Activated T-cell treated with anti-CD3 and anti-CD28 coated beads, Interleukin-2, amount 50 U/mL, for 24 hours (primary cell): Measurements from ENCODE around the gene MTR.

Experiments
- DNase-seq: peaks from one replicate; pipeline ENCODE4 v3.0.0-alpha.2; 2020
- H3K27ac Mint-ChIP-seq: 2 replicates; pipeline ENCODE4 v1.8.0; 2020; ENCODE audit warnings: mild to moderate bottlenecking, mixed read lengths
- H3K27me3 Mint-ChIP-seq: 2 replicates; pipeline ENCODE4 v1.8.0; 2020; ENCODE audit warnings: mixed read lengths
- H3K36me3 Mint-ChIP-seq: 2 replicates; pipeline ENCODE4 v1.8.0; 2020; ENCODE audit warnings: low read depth, mixed read lengths
- H3K4me1 Mint-ChIP-seq: 2 replicates; pipeline ENCODE4 v1.8.0; 2020; ENCODE audit warnings: low read depth, mixed read lengths
- H3K4me3 Mint-ChIP-seq: 2 replicates; pipeline ENCODE4 v1.8.0; 2020; ENCODE audit warnings: mild to moderate bottlenecking, moderate library complexity, mixed read lengths
- H3K9me3 Mint-ChIP-seq: 2 replicates; pipeline ENCODE4 v1.8.0; 2020; ENCODE audit warnings: mixed read lengths

Gene MTR

GRCh38 chr1:236830560-236830959 lies 35.5 kb downstream of the MTR start:
- Mint-ChIP-seq H3K36me3 (peaks cover 95% of the 10 kb centered on the region), H3K4me1 (no peaks in the 10 kb centered on the region), H3K27me3 (no peaks in the 10 kb centered on the region), H3K27ac (no peak overlapping the region), H3K9me3 (no peaks in the 10 kb centered on the region), H3K4me3 (no peak overlapping the region)
- DNase-seq: no peak

- no peak overlapping the region for H3K4me3 Mint-ChIP-seq
- H3K9me3 Mint-ChIP-seq: no peaks in the 10 kb centered on the region
- H3K36me3 Mint-ChIP-seq: peaks cover 97% of the 10 kb centered on the region
- H3K27ac Mint-ChIP-seq: no peak overlapping the region
- DNase-seq: no peak
- H3K27me3 Mint-ChIP-seq: no peaks in the 10 kb centered on the region
- H3K4me1 Mint-ChIP-seq: no peaks in the 10 kb centered on the region
Measured at GRCh38 chr1:236833575-236833974, 38.5 kb downstream of the MTR start.

GRCh38 chr1:236834876-236835275 lies 39.8 kb downstream of the MTR start:
- H3K4me3 Mint-ChIP-seq: no peak overlapping the region
- H3K4me1 Mint-ChIP-seq: no peaks in the 10 kb centered on the region
- peaks cover 96% of the 10 kb centered on the region for H3K36me3 Mint-ChIP-seq

GRCh38 chr1:236835491-236835890 lies 40.4 kb downstream of the MTR start:
- Mint-ChIP-seq H3K36me3 (peaks cover 97% of the 10 kb centered on the region), H3K4me1 (no peaks in the 10 kb centered on the region), H3K4me3 (no peak overlapping the region), H3K9me3 (no peaks in the 10 kb centered on the region), H3K27me3 (no peaks in the 10 kb centered on the region), H3K27ac (no peak overlapping the region)
- DNase-seq: no peak

More at GRCh38 chr1:236834876-236835275, 39.8 kb downstream of the MTR start:
- Mint-ChIP-seq H3K9me3 (no peaks in the 10 kb centered on the region), H3K27me3 (no peaks in the 10 kb centered on the region), H3K27ac (peak overlapping the region; percentile 36)
- no peak for DNase-seq

- Mint-ChIP-seq H3K27me3 (no peaks in the 10 kb centered on the region), H3K36me3 (peaks cover 97% of the 10 kb centered on the region), H3K4me3 (no peak overlapping the region), H3K4me1 (no peaks in the 10 kb centered on the region), H3K27ac (no peak overlapping the region), H3K9me3 (no peaks in the 10 kb centered on the region)
- DNase-seq: no peak
Measured at GRCh38 chr1:236836157-236836556, 41.1 kb downstream of the MTR start.

- Mint-ChIP-seq H3K27ac (no peak overlapping the region), H3K4me3 (no peak overlapping the region), H3K36me3 (peaks cover 96% of the 10 kb centered on the region)
Measured at GRCh38 chr1:236837115-236837514, 42.0 kb downstream of the MTR start.

GRCh38 chr1:236837897-236838296 lies 42.8 kb downstream of the MTR start:
- Mint-ChIP-seq H3K27ac (no peak overlapping the region), H3K27me3 (no peaks in the 10 kb centered on the region), H3K36me3 (peaks cover 92% of the 10 kb centered on the region), H3K4me3 (no peak overlapping the region), H3K4me1 (no peaks in the 10 kb centered on the region), H3K9me3 (no peaks in the 10 kb centered on the region)
- no peak for DNase-seq

More at GRCh38 chr1:236837115-236837514, 42.0 kb downstream of the MTR start:
- Mint-ChIP-seq H3K4me1 (no peaks in the 10 kb centered on the region), H3K9me3 (no peaks in the 10 kb centered on the region), H3K27me3 (no peaks in the 10 kb centered on the region)
- DNase-seq: no peak

GRCh38 chr1:236841341-236841740 lies 46.2 kb downstream of the MTR start:
- no peak for DNase-seq
- Mint-ChIP-seq H3K4me3 (no peak overlapping the region), H3K9me3 (no peaks in the 10 kb centered on the region), H3K27me3 (no peaks in the 10 kb centered on the region), H3K27ac (no peak overlapping the region), H3K36me3 (peaks cover 69% of the 10 kb centered on the region), H3K4me1 (no peaks in the 10 kb centered on the region)

GRCh38 chr1:236844499-236845271 lies 49.6 kb downstream of the MTR start:
- no peaks in the 10 kb centered on the region for H3K9me3 Mint-ChIP-seq
- H3K27me3 Mint-ChIP-seq: no peaks in the 10 kb centered on the region
- H3K4me3 Mint-ChIP-seq: no peak overlapping the region
- H3K4me1 Mint-ChIP-seq: peaks cover 4% of the 10 kb centered on the region
- DNase-seq: no peak
- peaks cover 69% of the 10 kb centered on the region for H3K36me3 Mint-ChIP-seq
- no peak overlapping the region for H3K27ac Mint-ChIP-seq

- Mint-ChIP-seq H3K4me3 (no peak overlapping the region), H3K36me3 (peaks cover 67% of the 10 kb centered on the region), H3K27ac (no peak overlapping the region), H3K27me3 (no peaks in the 10 kb centered on the region), H3K9me3 (no peaks in the 10 kb centered on the region), H3K4me1 (peaks cover 4% of the 10 kb centered on the region)
- DNase-seq: no peak
Measured at GRCh38 chr1:236845830-236846229, 50.7 kb downstream of the MTR start.

GRCh38 chr1:236848274-236848923 lies 53.3 kb downstream of the MTR start:
- Mint-ChIP-seq H3K9me3 (no peaks in the 10 kb centered on the region), H3K36me3 (peaks cover 69% of the 10 kb centered on the region), H3K27me3 (no peaks in the 10 kb centered on the region), H3K4me3 (no peak overlapping the region), H3K27ac (peak overlapping the region; percentile 15), H3K4me1 (peaks cover 4% of the 10 kb centered on the region)
- no peak for DNase-seq

- Mint-ChIP-seq H3K4me3 (no peak overlapping the region), H3K4me1 (peaks cover 4% of the 10 kb centered on the region), H3K9me3 (no peaks in the 10 kb centered on the region), H3K27ac (no peak overlapping the region), H3K27me3 (no peaks in the 10 kb centered on the region), H3K36me3 (peaks cover 85% of the 10 kb centered on the region)
- no peak for DNase-seq
Measured at GRCh38 chr1:236850077-236850979, 55.2 kb downstream of the MTR start.

- peaks cover 4% of the 10 kb centered on the region for H3K4me1 Mint-ChIP-seq
- no peaks in the 10 kb centered on the region for H3K9me3 Mint-ChIP-seq
- H3K27ac Mint-ChIP-seq: no peak overlapping the region
- H3K36me3 Mint-ChIP-seq: peaks cover 88% of the 10 kb centered on the region
- no peaks in the 10 kb centered on the region for H3K27me3 Mint-ChIP-seq
- H3K4me3 Mint-ChIP-seq: no peak overlapping the region
- no peak for DNase-seq
Measured at GRCh38 chr1:236851871-236852270, 56.8 kb downstream of the MTR start.

- Mint-ChIP-seq H3K36me3 (peaks cover 89% of the 10 kb centered on the region), H3K4me3 (no peak overlapping the region), H3K27ac (no peak overlapping the region), H3K27me3 (no peaks in the 10 kb centered on the region), H3K4me1 (peaks cover 11% of the 10 kb centered on the region), H3K9me3 (peaks cover 4% of the 10 kb centered on the region)
- DNase-seq: no peak
Measured at GRCh38 chr1:236853921-236854604, 59.0 kb downstream of the MTR start.
